GM19452 (cell line): ENCODE results near the gene HIVEP1.

Experiments
- ATAC-seq: cut with Tn5 transposase; IDR thresholded peaks from one replicate; pipeline ENCODE4 v1.9.1; 2021; ENCODE audit not compliant: unreplicated experiment

The HIVEP1 gene

DNA sequence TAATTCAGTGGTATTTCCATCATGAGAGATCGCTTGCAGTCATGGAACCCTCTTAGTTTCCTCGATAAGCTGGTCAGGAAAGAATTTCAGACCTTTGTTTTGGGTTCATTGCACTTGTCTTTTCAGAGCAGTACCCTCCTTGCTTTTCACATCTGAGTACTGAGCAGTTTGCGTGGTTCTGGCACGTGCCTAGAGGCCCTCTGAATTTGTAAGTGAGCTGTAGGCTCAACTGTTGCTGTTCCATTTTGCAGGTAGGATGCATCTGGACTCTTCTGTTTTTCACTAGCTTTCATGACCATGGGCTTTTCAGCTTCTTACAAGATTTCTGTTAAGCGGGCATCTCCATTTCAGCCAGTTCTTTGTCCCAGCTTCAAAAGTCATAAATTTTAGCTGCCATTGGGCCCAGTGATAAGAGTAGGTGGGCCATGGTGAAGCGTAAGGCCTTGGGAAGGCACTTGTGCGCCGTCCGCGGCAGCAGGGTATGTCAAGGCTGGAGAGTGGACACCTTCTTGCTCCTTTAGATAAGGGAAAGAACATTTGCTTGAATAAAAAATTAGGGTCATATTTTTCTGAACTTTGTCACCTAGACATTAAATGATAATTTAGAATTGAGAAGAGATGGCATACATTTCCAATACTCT is 35.8 kb downstream of the HIVEP1 start:
- no peak for ATAC-seq

GRCh38 chr6:12048609-12049008 is 36.5 kb downstream of the HIVEP1 start:
- no peak for ATAC-seq

DNA sequence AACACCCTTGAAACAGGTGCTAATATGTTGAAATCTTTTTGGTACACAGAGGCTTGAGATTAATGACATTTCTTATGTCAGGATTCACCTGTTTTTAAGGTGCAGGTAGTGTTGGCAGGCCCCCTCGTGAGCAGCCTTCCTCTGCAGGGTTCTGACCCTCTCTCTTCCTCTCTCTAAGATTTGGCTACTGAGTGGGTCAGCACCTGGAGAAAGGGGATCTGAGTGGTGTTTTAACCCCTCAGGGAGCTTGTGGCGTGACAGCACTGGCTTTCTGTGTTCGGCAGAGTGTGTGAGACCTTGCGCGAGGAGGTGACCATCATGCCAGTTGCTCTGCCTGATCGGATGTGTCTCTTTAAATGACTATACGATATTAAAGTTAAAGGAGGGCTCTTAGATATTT is 37.1 kb downstream of the HIVEP1 start:
- peak; percentile 41 for ATAC-seq

DNA sequence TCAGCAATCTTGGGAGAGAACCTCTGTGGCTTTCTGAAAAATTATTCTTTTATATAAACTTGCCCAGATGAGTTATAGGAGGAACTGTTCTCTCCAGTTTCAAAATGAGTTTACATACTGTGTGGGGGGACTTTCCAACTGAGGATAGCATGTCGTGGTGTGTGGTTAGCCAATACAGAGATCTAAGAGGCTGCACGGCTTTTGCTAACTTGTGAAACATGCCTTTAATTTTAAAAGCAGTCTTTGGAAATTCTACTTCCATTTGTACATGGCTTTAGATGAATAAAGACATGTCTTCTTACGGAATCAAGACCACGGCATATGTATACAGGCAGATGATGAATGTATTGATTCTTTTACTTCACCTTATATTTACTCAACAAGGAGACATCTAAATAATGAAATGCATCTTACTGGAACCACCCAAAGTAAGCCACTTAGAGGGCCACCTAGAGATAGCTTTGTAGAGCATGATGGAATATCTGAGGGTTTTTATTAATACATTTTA is 39.8 kb downstream of the HIVEP1 start:
- ATAC-seq: peak; percentile 76

DNA sequence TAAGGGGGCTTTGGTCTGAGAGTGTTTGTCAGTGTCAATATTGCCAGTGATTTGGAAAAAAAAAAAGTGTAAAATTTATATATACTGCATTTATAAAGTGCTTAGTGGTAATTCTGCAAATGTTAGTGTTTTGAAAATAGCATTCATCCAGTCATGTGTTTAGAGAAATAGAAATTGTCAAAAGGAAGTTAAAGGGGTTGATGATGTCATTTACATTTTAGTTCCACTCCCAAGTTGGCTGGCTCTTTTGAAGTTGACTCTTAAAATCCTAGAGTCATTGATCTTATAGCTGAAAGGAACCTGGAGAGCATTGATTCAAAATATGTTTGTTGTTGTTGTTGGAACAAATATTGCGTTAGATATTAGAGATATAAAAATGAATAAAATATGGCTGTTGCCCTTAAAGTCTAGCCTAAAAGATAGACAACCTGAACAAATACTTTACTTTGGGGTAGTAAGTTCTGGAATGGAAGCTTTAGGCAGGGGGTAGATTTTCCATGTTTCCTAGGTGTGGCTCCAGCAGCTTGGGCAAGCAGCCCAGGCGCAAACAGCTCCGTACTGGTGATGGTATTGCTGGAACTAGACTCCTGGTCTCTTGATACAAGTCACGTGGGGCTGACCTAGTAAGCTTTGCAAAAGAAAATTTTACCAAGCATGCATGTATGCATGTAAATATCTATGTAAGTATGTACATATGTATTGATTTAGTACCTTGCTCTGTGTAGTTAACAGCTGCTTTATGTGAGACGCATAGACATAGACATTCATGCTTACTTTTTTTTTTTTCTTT is 46.3 kb downstream of the HIVEP1 start:
- ATAC-seq: no peak

DNA sequence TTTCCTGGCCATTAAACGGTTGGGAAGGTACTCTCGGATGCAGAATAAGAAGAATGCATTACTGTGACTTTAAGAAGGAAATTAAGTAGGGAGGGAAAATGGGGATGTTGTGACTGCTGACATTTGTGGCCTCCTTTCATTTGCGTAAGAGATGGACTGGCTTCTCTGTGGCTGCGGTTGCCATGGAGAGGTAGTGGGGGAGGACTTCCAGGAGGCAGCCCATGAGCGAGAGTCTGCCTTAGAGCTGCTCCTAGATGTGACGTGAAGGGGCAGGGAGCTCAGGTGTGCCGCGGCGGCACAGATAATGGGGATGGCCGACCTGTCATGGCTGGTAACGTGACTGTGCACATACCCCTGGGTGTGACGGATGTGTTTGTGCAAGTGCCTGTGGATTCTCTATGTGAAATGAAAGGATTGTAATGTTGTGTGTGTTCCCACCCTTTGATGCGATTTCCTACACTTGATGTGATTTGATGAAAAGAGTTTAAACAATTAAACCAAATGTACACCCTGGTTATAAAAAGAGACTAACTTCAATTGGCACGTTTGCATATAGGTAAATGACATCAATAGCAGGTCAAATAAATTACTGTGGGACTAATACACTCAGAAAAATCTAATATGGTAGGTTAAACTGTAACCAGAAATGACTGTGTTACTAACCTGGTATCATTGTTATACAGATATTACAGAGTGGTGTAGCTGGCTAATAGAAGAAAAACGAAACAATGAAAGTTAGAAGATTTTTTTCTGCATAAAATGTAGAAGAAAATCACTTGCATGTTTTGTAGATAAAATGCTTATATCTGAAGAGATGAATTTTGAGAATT is 48.9 kb downstream of the HIVEP1 start:
- ATAC-seq: peak; percentile 80

DNA sequence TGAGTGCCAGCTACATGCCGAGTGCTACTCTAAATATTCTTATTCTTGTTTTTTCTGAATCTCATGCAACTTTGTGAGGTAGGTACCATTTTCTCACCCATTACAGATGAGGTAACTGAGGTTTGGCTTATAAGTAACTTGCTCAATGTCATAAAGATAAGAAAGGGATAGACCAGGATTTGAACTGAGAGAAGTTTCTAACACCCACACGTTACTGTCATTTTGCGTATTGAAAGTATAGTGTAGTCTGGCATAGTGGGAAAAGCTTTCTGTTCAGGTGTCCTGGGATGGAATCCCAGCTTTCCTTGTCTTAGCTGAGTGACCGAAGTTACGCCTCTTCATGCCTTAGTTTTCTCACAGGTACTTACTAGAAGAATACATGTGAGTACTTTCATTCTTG is 50.5 kb downstream of the HIVEP1 start:
- ATAC-seq: no peak

DNA sequence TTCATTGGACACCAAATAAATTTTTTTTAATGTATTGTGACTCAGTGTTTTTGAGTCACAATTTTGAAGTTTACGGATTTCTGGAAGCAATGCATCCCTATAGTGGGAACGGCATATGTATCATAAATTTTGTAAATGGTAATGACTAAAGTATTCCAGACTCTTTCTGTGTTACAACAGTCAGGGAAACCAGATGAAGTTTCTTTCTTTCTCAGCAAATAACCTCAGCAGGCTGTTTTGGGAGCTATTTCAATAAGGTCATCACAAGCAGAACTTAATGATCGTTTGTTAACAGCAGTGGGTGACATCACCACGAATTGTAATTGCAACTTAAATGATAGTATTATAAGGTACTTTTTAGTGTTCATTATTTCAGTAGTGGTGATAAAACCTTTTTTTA is 52.0 kb downstream of the HIVEP1 start:
- ATAC-seq: no peak

GRCh38 chr6:12064538-12065071 is 52.5 kb downstream of the HIVEP1 start:
- ATAC-seq: no peak

GRCh38 chr6:12065321-12066140 is 53.4 kb downstream of the HIVEP1 start:
- peak; percentile 42 for ATAC-seq

DNA sequence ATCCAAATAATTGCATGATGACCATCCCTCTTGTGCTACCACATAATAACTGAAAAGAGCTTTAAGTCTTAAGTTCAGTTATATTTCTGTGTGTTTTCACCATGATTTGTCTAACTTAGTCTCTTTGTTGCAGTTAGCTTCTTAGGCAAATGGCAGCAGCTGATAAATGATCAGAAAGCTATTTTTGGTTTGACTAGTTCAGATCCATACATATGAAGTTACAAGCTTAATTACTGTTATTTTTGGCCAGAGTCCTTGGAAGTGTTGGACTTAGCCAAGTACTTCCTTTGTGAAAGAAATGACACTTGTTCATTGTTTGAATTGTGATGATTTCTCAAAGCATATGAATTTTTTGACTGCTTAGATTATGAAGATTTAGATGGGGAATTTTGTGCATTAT is 54.2 kb downstream of the HIVEP1 start:
- no peak for ATAC-seq

DNA sequence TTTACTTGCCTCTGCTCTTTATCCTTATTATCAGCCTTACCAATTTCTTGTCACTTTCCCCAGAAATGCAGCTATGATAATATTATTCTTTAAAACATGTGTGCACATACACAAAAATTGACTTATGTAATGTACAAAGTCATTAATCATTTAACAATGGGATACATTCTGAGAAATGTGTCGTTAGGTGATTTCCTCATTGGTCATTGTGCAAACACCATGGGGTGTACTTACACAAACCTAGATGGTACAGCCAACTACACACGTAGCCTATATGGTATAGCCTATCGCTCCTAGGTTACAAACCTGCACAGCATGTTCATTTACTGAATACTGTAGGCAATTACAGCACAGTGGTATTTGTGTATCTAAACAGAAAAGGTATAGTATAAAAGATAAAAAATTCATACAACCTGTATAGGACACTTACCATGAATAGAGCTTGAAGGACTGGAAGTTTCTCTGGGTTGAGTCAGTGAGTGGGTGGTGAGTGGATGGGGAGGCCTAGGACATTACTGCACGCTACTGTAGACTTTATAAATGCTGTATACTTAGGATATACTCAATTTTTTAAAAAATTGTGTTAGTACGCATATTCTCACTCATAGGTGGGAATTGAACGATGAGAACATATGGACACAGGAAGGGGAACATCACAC is 56.9 kb downstream of the HIVEP1 start:
- no peak for ATAC-seq

- no peak for ATAC-seq
Observed at GRCh38 chr6:12069891-12070529, 57.9 kb downstream of the HIVEP1 start.

GRCh38 chr6:12071064-12071615 is 59.0 kb downstream of the HIVEP1 start:
- ATAC-seq: no peak

GRCh38 chr6:12075067-12075563 is 63.0 kb downstream of the HIVEP1 start:
- no peak for ATAC-seq

DNA sequence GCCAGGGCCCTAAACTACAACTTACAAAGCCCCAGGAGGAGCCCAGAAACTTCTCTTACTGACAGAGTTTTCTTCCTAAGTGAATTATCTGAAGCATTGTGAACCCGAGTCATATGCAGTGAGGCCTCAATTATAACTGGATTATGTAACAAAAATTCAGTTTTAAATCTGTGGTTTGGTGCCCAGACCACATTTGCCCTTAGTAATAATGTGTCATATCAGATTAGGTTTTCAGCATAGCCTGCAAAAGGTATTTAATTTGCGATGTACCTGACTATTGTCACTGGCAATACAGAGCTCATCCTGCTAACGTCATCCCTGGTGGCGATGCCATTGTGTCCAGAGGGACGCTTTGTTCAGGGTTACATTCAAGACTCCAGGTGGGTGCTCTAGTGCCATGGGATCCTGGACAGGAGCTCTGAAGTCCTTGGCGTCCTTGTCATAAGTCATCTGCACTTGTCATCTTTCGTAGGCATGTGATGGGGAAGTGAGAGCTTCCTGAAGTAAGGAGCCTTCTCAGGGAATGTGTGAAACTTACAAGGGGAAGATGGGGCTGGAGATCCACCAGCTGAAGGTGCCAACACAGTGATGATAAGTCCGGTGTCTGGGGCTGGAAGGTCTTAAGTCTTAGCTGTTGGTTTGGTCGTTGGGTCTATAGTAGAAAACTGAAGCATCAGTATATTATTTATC is 65.1 kb downstream of the HIVEP1 start:
- no peak for ATAC-seq

DNA sequence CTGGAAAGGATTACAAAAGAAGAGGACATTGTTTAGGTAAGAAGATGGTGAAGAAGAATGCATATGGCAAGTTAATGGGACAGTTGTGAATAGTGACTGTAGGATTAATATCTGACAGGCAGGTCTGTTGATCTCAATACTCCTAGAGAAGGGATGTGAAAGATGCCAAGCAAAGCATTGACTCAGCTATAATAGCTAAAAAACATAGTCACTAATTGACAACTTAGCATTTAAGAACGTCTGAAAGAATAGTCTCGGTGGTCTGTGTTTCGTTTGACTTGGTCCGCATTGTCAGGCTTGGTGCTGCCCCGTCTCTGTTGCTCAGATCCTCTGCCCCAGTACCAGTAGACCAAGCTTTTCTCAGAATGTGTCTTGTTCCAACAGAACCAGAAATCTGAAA is 65.9 kb downstream of the HIVEP1 start:
- ATAC-seq: no peak

- ATAC-seq: no peak
Observed at GRCh38 chr6:12081771-12082170, 69.7 kb downstream of the HIVEP1 start.
